Caco-2 (cell line): ENCODE measurements around the gene NXPH4. TPM values are rescaled to one million over a fixed set of nuclear protein-coding genes. Genes with fewer than 3 reads are reported as not detected.
A peak's percentile ranks its signal among the peaks of the same experiment; 100 is the strongest.

Experiments used
- BruUV-seq: library from RNA; stranded (reverse); fragments of 400-500 nt; replicated peaks from 2 replicates; lab custom pipeline; 2021; lab: Mats Ljungman, UMichigan
- CTCF ChIA-PET: fragments of 300-600 bp; sonication (Branson Sonifier 250); formaldehyde crosslinking; loops from one replicate; lab custom pipeline; 2022; ENCODE audit warnings: antibody characterized with exemption; lab: Charles Lee
- POLR2A ChIA-PET: fragments of 300-600 bp; sonication (Branson Sonifier 250); formaldehyde crosslinking; loops from one replicate; lab custom pipeline; 2022; ENCODE audit warnings: antibody characterized with exemption; lab: Charles Lee
- DNase-seq, 2 experiments: peaks; one replicate each; pipeline versions ENCODE4 v3.0.0 to v3.0.0-alpha.2; 2020 to 2022
- H3K27me3 ChIP-seq: replicated peaks from 2 replicates; pipeline ENCODE4 v1.6.0; 2011; ENCODE audit warnings: low read length; ENCODE audit not compliant: control insufficient read depth, insufficient read depth
- H3K36me3 ChIP-seq: 2 replicates; pipeline ENCODE4 v1.5.1; 2011; ENCODE audit warnings: low read length; ENCODE audit not compliant: control insufficient read depth, insufficient read depth
- H3K4me1 ChIP-seq: fragments of 250-450 bp; sonication (Bioruptor Pico); 2 replicates; pipeline ENCODE4 v1.5.1; 2020; ENCODE audit warnings: mild to moderate bottlenecking
- H3K4me3 ChIP-seq: 2 replicates; pipeline ENCODE4 v1.5.1; 2011; ENCODE audit warnings: low read depth, mild to moderate bottlenecking, control low read depth, low read length
- H3K9me3 ChIP-seq: fragments of 250-450 bp; sonication (Bioruptor Pico); 2 replicates; pipeline ENCODE4 v1.5.1; 2020; ENCODE audit warnings: mild to moderate bottlenecking, moderate library complexity
- H3K27ac Mint-ChIP-seq: one replicate; pipeline ENCODE4 v1.8.0; 2022; ENCODE audit warnings: mixed read lengths; ENCODE audit not compliant: unreplicated experiment
- H3K27me3 Mint-ChIP-seq: one replicate; pipeline ENCODE4 v1.8.0; 2022; ENCODE audit warnings: mixed read lengths; ENCODE audit not compliant: insufficient read depth, unreplicated experiment
- H3K36me3 Mint-ChIP-seq: one replicate; pipeline ENCODE4 v1.8.0; 2022; ENCODE audit warnings: mild to moderate bottlenecking, mixed read lengths; ENCODE audit not compliant: insufficient read depth, unreplicated experiment
- H3K4me1 Mint-ChIP-seq: one replicate; pipeline ENCODE4 v1.8.0; 2022; ENCODE audit warnings: low read depth, mixed read lengths; ENCODE audit not compliant: unreplicated experiment
- H3K4me3 Mint-ChIP-seq: one replicate; pipeline ENCODE4 v1.8.0; 2022; ENCODE audit warnings: mild to moderate bottlenecking, moderate library complexity, mixed read lengths; ENCODE audit not compliant: unreplicated experiment
- H3K9me3 Mint-ChIP-seq: one replicate; pipeline ENCODE4 v1.8.0; 2022; ENCODE audit warnings: mixed read lengths; ENCODE audit not compliant: unreplicated experiment
- intact Hi-C: fragments of 100-400 bp; cut with micrococcal nuclease; formaldehyde crosslinking; loops from one replicate; pipeline ENCODE4 v1.10.0; 2022; ENCODE audit not compliant: unreplicated experiment
- total RNA-seq: library from RNA; stranded (reverse); gene quantifications from 2 replicates; pipeline ENCODE4 v1.2.3, GENCODE V29; 2022
- TF ChIP-seq, protein P1 (sequence below), 2 experiments: fragments of 200-600 bp in 1 of 2; IDR thresholded peaks; 1 replicate in 1 of 2; 2 replicates in 1 of 2; pipeline versions ENCODE4 v1.5.1 to v1.8.0; 2011 to 2022; ENCODE audit warnings: antibody characterized with exemption in 1 of 2, control low read depth in 1 of 2, inconsistent platforms in 1 of 2, low read depth in 1 of 2, low read length in 1 of 2, mild to moderate bottlenecking in 1 of 2, moderate library complexity in 1 of 2; ENCODE audit not compliant: insufficient read depth in 1 of 2, severe bottlenecking in 1 of 2, unreplicated experiment in 1 of 2

NXPH4 gene
- total RNA-seq, 1 experiment from 2014 or later: 10.0 TPM

DNA sequence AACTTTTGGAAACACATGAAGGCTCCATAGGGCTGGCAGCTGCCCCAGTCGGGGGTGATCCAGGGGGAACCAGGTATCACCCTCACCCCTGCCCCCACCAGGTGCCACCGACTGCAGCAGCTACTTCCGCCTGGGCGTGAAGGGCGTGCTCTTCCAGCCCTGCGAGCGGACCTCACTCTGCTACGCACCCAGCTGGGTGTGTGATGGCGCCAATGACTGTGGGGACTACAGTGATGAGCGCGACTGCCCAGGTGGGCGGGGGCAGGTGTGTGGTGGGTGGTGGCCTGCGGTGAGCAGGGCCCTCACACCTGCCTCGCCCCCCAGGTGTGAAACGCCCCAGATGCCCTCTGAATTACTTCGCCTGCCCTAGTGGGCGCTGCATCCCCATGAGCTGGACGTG, 22.3 kb upstream of the NXPH4 start:
- Mint-ChIP-seq H3K27me3 (no peaks in the 10 kb centered on the region), H3K9me3 (no peaks in the 10 kb centered on the region), H3K27ac (no peak overlapping the region), H3K4me3 (no peak overlapping the region), H3K36me3 (peaks cover 24% of the 10 kb centered on the region), H3K4me1 (no peaks in the 10 kb centered on the region)
- ChIA-PET POLR2A (no interaction called here), CTCF (interaction anchor here (1.6 kb wide), 1 partner anchor 70 kb away, joined by 3 read pairs; no protein-coding TSS in a partner anchor)
- Histone ChIP-seq H3K4me3 (no peak overlapping the region), H3K9me3 (no peaks in the 10 kb centered on the region), H3K27me3 (no peaks in the 10 kb centered on the region), H3K4me1 (no peaks in the 10 kb centered on the region), H3K36me3 (peaks cover 8% of the 10 kb centered on the region)
- intact Hi-C loops: no loop called here
- DNase-seq: no peak
- TF ChIP-seq, protein P1, sequence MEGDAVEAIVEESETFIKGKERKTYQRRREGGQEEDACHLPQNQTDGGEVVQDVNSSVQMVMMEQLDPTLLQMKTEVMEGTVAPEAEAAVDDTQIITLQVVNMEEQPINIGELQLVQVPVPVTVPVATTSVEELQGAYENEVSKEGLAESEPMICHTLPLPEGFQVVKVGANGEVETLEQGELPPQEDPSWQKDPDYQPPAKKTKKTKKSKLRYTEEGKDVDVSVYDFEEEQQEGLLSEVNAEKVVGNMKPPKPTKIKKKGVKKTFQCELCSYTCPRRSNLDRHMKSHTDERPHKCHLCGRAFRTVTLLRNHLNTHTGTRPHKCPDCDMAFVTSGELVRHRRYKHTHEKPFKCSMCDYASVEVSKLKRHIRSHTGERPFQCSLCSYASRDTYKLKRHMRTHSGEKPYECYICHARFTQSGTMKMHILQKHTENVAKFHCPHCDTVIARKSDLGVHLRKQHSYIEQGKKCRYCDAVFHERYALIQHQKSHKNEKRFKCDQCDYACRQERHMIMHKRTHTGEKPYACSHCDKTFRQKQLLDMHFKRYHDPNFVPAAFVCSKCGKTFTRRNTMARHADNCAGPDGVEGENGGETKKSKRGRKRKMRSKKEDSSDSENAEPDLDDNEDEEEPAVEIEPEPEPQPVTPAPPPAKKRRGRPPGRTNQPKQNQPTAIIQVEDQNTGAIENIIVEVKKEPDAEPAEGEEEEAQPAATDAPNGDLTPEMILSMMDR (IDR thresholded peaks at IDR 0.05; ENCODE audit: insufficient read depth in 1 of 2, low read depth in 1 of 2, low read length in 1 of 2, severe bottlenecking in 1 of 2, unreplicated experiment in 1 of 2): no peak
- no TSS peak for BruUV-seq

DNA sequence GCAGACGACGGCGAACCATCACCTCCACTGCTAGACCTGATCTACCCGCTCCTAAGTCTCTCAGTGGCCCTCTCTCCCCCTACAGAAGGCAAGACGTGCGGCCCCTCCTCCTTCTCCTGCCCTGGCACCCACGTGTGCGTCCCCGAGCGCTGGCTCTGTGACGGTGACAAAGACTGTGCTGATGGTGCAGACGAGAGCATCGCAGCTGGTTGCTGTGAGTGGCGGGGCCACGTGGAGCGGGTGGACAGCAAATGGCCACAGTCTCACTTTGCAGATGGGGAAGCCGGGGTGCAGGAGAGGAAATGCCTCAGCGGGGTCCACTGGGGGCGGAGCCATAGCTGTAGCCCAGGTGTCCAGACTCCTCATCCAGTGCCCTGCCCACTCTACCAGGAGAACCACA, 21.4 kb upstream of the NXPH4 start:
- peaks cover 23% of the 10 kb centered on the region for H3K36me3 Mint-ChIP-seq
- TF ChIP-seq, protein P1 (IDR thresholded peaks at IDR 0.05; ENCODE audit: insufficient read depth in 1 of 2, low read depth in 1 of 2, low read length in 1 of 2, severe bottlenecking in 1 of 2, unreplicated experiment in 1 of 2): no peak

DNA sequence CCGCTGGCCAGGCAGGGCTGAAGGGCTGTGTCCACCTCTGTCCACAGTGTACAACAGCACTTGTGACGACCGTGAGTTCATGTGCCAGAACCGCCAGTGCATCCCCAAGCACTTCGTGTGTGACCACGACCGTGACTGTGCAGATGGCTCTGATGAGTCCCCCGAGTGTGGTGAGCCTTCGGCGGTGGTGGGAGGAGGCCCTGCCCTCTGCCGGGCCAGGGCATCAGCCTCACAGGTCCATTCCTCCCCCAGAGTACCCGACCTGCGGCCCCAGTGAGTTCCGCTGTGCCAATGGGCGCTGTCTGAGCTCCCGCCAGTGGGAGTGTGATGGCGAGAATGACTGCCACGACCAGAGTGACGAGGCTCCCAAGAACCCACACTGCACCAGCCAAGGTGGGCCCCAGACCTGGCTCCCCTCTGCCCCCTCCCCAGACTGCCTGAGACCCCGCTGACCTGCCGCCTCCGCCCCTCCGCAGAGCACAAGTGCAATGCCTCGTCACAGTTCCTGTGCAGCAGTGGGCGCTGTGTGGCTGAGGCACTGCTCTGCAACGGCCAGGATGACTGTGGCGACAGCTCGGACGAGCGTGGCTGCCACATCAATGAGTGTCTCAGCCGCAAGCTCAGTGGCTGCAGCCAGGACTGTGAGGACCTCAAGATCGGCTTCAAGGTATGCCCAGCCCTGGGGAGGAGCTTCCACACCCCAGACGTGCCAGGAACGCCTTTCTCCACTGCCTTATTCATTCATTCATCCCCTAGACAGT, 20.8 kb upstream of the NXPH4 start:
- DNase-seq: no peak
- no peaks in the 10 kb centered on the region for H3K9me3 ChIP-seq
- H3K36me3 ChIP-seq: peaks cover 8% of the 10 kb centered on the region
- BruUV-seq: TSS peak; percentile 16
- H3K4me1 ChIP-seq: no peaks in the 10 kb centered on the region
- POLR2A ChIA-PET: no interaction called here
- Mint-ChIP-seq H3K4me3 (no peak overlapping the region), H3K9me3 (no peaks in the 10 kb centered on the region), H3K27ac (no peak overlapping the region), H3K27me3 (no peaks in the 10 kb centered on the region), H3K4me1 (no peaks in the 10 kb centered on the region), H3K36me3 (peaks cover 23% of the 10 kb centered on the region)
- TF ChIP-seq, protein P1 (IDR thresholded peaks at IDR 0.05; ENCODE audit: insufficient read depth in 1 of 2, low read depth in 1 of 2, low read length in 1 of 2, severe bottlenecking in 1 of 2, unreplicated experiment in 1 of 2): no peak
- CTCF ChIA-PET: no interaction called here
- H3K27me3 ChIP-seq: no peaks in the 10 kb centered on the region
- no peak overlapping the region for H3K4me3 ChIP-seq
- intact Hi-C loops: no loop called here

More for the DNA sequence above, 21.4 kb upstream of the NXPH4 start:
- Histone ChIP-seq H3K4me1 (no peaks in the 10 kb centered on the region), H3K4me3 (no peak overlapping the region), H3K27me3 (no peaks in the 10 kb centered on the region), H3K9me3 (no peaks in the 10 kb centered on the region), H3K36me3 (peaks cover 8% of the 10 kb centered on the region)
- no peaks in the 10 kb centered on the region for H3K4me1 Mint-ChIP-seq
- no peak overlapping the region for H3K27ac Mint-ChIP-seq
- H3K27me3 Mint-ChIP-seq: no peaks in the 10 kb centered on the region
- no TSS peak for BruUV-seq
- ChIA-PET POLR2A (no interaction called here), CTCF (interaction anchor here (0.6 kb wide), 1 partner anchor 187 kb away, joined by 11 read pairs; no protein-coding TSS in a partner anchor)
- no peak for DNase-seq
- H3K9me3 Mint-ChIP-seq: no peaks in the 10 kb centered on the region
- H3K4me3 Mint-ChIP-seq: no peak overlapping the region
- intact Hi-C loops: no loop called here
